NCI-H524 (cell line): ENCODE data around the gene GNAL.
"Not testable (repeated sequence)": the region's sequence is repeated elsewhere in the genome, so short reads cannot be mapped to it uniquely, and the experiment has no call there.

ENCODE experiments used
- DNase-seq, 2 experiments: peaks; one replicate each; lab custom pipeline; 2025; lab: John Stamatoyannopoulos, UW

Gene GNAL

DNA sequence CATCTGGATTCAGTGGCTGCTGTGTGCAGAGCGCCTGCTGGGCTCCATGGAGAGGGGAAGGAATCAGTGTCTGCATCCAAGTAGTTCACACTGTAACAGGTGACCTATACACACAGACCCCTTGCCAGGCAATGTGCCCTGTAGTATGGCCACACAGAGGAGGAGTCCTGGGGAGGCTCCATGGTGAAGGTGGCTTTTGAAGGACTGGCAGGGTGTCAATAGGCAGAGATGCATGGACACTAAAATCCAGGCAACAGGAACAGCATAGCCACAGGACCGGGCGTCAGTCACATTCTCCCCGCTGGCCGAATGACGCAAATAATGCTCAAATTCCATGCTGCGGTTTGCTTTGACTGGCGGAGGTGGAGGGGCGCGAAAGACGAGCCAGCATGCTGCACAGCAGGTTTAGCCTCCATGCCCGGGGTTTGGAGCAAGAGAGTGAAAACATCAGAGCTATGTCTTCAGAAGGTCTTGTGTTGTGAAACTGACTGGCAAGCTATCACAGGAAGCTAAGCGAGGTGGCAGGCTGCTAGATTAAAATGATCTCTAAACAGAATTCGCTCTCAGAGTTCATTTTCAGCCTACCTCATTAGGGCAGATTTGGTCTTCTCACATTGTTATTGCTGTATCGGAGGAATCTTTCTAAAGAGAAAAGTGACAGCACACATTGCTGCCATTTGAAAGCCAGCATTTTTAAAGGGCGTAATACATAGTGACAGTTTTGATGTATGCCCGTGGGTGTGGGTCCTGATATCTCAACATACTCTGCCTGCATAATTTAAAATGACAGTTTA lies 161.0 kb downstream of the GNAL start:
- DNase-seq: peak; percentile 51 to 73

DNA sequence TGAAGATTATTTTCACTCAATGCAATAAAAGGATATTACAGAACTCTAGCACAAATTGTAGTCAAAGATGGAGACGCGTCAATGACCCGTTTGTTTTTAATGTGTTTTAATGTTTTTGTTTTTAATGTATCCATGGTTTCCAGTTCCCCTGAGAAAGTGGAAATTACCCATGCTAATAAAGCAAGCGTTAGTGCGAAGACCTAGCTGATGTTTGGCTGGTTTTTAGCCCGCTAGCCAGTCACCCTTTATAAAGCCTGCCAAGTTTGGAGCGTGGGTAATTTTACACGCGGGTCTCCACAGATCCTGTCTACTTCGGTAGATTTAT lies 161.7 kb downstream of the GNAL start:
- no peak for DNase-seq

DNA sequence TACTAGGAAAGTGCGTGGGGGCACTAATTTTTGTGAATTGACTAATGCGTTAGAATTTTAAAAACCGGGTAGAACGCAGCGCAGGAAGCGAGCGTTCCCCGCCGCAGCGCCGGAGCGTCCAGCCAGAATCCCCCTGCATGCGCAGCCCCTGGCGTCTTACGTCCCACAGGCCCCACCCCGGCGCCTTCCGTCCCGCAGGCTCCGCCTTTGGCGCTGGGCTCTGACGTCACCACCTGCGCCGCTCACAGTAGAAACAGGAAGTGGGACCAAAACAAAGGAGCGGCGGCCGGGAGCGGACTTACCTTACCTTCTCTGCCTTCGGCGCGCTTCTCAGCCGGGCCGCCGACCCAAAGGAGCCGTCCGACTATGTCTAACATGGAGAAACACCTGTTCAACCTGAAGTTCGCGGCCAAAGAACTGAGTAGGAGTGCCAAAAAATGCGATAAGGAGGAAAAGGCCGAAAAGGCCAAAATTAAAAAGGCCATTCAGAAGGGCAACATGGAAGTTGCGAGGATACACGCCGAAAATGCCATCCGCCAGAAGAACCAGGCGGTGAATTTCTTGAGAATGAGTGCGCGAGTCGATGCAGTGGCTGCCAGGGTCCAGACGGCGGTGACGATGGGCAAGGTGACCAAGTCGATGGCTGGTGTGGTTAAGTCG lies 162.2 kb downstream of the GNAL start, which contains the start of gene CHMP1B:
Gene CHMP1B (plus strand): TSS at position 268 of the 660 bp plus-strand sequence. CDS start 99 bp downstream, at position 367.
- peak; percentile 79 to 90 for DNase-seq

DNA sequence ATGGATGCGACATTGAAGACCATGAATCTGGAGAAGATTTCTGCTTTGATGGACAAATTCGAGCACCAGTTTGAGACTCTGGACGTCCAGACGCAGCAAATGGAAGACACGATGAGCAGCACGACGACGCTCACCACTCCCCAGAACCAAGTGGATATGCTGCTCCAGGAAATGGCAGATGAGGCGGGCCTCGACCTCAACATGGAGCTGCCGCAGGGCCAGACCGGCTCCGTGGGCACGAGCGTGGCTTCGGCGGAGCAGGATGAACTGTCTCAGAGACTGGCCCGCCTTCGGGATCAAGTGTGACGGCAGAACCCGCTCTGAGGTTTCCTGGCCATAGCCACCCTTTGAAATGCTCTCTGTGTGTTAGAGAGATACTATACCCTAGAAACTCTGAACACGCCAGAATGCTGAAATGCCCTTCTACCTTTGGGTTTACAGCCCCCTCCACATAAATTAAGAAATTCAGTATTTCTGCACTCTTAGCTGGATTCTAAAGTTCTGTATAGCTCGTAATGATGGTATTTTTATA lies 162.8 kb downstream of the GNAL start:
- peak in 1 of 2 experiments; percentile 21 for DNase-seq

DNA sequence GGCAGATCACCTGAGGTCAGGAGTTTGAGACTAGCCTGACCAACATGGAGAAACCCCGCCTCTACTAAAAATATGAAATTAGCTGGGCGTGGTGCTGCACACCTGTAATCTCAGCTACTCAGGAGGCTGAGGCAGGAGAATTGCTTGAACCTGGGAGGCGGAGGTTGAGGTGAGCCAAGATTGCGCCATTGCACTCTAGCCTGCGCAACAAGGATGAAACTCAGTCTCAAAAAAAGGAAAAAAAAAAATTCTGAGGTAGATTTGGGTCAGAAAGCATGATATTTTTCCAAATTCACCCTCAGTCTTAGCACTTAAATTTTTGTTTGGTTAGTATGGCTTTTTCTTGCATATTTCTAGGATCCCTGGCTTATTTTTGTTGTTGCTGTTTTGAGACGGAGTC lies 165.5 kb downstream of the GNAL start:
- not testable (repeated sequence) for DNase-seq

DNA sequence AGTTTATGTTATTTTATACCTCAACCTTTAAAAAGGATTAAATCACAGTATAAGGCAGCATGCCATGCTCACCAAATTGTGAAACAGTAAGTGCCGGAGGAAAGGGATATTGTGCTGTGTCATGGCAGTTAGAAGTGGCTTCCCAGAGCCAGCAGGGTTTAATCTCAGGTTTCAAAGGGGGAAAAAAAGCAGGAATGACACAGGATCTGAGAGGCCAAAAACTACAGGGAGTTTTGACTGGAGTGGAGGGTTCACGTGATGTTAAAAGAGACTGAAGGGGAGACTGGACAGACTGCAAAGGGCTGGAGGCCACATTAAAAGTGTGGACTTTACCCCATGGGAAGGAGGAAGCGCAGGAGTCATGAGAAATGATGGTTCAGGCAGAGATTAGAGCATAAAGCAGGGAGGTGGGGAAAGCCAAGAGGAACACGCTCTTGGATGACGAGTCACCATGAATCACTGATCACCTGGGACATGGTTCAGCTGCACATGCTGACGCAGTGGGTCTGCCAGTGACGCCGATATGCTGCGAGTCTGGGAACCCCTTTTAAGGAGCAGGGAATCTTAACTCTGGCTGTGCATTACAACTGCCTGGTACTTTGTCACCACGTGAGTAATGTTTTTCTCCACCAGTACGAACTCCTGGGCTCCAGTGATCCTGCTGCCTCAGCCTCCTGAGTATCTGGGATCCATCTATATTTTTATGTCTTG lies 168.3 kb downstream of the GNAL start:
- DNase-seq: peak in 1 of 2 experiments; percentile 10

DNA sequence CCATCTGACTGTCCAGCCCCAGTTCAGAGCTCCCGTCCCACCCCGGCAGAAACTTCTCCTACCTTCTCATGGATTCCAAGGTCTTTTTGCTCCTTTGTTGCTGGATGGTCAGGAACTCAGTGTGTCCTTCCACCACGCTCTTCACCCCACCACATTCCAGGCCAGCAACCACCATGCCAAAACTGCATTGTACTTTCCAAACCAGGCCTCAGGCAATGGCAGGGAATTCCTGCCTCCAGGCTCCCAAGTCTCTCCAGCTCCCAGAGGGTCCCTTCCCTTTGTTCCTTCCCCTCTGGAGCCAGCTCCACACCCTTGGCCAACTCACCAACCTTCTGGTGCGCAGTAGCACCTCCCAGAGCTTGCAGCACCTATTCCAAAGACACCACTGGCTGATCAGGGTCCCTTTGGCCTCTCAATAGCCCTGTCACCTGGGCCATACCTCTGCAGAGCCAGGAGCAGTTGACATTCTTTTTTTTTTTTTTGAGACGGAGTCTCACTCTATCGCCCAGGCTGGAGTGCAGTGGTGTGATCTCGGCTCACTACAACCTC lies 170.3 kb downstream of the GNAL start:
- no peak for DNase-seq

DNA sequence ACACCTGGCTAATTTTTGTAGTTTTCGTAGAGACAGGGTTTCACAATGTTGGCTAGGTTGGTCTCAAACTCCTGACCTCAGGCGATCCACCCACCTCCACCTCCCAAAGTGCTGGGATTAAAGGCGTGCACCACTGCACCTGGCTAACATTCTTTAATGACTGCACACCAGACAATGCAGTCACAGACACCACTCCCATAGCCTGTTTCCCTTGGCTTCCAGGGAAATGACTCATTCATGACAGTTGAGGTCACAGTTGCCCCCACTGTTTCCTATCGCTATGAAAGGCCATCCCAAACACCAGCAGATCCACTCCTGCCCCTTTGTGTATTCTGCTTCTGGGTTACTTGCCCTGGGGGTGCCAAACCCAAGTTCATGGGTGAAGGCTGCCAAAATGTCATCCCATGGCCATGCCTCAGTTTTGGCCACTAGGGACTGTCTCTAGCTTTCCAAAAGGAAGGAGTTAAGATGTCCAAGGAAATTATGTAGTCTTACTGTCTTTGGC lies 170.9 kb downstream of the GNAL start:
- DNase-seq: no peak

DNA sequence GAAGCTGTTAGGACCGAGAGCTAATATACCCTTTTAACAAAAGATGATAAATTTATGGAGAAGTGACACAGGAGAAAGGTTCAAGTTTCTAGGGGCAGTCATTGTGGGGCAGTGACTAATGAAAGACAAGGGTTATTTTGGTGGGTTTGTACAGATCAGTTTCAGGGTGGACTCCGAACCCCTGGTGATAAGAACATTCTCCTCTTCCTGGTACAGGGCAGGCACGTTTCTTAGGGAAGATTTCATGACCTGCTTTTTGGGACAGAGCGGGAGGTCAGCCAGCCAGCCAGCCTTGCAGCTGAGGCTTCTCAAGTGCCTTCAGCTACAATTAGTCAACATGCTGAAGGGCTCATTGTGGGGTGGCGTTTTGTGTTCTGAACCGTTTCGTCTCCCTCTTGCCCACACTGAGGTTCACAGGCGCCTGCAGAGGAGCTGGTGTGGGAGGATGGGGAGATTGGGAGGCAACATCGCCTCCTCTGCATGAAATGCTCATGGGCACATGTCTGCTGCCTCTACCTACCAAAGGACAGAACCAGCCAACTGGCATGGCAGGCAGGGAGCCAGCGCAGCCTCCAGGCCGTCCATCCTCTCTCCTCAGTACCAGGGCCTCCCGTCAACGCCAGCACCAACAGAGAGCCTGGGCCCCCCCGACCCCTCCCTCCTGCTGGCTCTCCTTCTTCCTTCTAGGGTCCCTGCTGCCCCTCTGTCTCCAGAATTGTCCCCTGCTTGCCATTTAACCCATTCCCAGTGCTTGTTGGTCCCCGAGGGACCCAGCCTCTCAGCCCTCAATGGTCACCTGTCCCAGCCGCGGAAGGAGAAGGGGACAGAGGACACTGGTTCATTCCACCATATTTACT lies 171.8 kb downstream of the GNAL start:
- DNase-seq: no peak

DNA sequence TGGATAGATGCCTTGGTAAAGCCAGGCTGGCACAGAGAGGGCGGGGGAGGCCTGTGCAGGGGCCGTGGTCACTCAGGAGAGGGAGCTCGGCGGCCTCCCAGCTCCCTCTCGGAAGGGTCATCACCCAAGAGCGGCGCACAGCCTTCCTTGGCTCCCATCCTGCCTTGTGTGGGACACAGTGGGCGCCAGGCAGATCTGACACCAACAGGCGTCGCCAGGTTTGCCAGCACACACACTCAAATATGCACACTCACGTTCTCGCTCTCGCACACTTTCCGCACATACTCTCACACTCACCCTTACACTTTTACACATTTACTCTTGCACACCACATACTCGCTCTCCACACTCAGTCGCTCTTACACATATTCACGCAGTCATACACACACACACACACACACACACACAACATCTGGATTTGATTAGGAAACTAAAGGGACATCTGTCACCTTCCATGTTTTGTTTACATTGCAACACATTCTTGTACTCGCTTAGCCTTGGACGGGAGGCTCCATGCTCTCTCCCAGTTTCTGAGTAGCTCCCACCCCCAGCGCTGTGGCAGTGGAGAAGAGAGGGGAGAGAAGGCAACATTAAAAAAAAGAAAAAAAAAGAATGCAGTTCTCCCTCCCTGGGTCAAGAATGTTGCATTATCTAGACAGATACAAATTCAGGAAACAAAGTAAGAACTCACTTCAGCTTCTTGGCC lies 172.7 kb downstream of the GNAL start:
- DNase-seq: no peak

DNA sequence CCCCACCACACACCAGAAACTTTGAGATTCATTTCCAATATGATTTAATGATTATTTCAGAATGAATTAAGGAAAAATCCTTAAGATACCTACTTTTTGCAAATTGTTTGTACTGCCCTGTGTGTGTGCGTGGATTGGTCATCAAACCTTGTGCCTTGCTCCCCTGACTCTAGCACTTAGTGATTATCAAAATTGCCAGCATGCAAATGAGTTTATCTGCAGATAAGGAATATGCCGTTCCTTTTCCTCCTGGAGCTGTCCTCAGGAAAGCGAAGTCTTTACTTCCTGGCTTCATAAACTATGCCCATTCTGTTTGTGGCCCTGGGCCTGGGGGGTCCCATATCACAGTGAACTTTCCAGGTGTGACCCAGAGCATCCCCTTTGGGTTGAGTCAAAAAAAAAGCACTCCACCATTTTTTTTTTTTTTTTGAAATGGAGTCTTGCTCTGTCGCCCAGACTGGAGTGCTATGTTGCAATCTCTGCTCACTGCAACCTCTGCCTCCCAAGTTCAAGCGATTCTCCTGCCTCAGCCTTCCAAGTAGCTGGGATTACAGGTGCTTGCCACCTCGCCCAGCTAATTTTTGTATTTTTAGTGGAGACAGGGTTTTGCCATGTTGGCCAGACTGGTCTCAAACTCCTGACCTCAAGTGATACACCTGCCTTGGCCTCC lies 173.5 kb downstream of the GNAL start:
- DNase-seq: no peak

DNA sequence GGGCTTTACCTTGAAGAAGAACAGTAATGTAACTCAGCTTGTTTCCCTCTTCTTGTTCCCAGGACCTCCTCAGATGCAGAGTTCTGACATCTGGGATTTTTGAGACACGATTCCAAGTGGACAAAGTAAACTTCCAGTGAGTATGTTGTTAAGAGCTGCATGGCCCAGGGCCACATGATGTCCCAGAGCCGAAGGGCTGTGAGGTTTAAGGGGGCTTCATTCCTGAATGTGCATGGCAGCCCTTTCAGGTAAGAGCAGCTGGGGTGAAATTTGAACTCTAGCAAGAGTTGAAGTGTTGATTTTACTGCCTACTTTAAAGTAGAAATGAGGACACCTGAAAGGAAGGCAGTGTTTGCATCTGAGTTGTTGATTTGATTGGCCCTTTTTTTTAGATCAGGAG lies 175.4 kb downstream of the GNAL start:
- no peak for DNase-seq

DNA sequence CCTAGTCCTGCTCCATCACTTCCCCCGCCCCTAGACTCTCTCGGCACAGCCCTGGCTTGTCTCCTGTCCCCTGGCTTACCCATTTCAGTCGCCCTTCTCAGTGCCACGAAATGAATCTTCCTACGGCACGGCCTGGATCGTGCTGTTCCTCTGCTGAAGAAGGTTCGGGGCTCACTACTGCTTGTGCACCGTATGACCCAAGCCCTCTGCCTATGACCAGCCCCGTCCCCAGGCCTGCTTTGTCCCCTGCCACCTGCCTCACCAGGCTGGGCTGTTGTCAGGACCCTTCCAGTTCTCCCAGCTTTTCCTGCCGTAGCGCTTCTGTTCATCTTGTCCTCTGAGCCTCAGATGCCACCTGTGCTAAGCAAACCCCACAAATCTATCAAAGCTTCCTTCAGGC lies 176.0 kb downstream of the GNAL start:
- no peak for DNase-seq

DNA sequence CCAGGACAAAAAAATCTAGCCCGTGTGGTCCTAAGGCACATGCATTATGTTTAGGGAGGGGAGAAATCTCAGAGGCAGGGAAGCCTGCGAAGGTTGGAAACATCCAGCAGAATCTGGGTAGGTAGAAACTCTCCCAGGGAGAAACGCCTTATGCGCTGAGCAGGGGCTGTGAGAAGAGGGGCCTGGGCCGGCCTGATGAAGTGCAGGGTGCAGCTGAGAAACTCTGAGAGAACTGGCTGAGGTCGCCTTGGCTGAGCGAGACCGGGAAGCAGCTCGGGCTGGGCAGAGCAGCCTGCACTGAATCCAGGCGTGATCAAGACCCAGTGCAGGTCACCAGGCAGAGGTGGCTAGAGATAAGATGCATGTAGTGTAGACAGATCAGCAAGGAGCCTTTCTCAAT lies 177.3 kb downstream of the GNAL start:
- no peak for DNase-seq

DNA sequence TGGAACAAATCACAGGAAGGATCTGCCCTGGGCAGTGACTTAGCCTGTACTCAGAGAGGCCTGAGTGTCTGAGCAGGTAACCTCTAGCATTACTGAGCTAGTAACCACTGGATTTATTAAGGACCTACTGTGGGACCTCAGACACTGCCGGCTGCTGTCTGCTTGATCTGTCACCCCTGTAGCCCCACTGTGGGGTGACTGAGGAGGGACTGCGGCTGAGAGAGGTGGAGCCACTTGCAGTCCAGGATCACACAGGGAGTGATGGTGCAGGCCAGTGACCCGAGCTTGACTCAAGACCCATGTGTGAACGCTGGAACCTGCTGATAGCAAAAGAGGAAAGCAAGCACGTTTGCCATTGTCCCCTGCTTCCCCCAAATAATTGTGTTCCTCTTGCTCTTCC lies 177.7 kb downstream of the GNAL start:
- no peak for DNase-seq

DNA sequence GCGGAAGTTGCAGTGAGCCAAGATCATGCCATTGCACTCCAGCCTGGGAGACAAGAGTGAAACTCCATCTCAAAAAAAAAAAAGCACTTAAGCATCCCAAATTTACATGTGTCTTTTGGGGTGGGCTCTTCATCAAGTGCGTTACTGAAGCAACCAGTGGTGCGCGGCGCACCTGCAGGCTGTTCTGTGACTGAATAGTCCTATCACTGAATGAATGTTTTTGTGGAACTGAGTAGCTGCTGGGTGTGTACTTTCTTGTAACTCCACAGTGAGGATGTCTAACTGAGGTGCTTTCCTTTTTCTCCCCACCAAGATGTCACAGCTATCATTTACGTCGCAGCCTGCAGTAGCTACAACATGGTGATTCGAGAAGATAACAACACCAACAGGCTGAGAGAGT lies 179.2 kb downstream of the GNAL start:
- no peak for DNase-seq

DNA sequence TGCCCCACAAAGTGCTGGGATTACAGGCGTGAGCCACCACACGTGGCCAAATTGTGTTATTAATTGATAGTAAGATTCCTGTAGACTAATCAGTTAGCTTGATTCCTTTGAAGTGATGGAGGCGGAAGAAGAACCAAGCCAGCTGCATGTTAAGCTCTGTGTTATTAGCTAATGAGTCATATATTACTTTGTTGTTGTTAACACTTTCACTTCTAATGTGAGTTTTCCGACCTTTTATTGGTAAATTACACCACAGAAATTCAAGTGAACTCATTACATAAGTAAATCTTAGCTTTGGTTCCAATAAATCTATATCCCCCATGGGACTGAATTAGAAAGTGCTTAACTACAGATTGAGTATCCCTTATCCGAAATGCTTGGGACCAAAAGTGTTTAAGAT lies 182.4 kb downstream of the GNAL start:
- no peak for DNase-seq

DNA sequence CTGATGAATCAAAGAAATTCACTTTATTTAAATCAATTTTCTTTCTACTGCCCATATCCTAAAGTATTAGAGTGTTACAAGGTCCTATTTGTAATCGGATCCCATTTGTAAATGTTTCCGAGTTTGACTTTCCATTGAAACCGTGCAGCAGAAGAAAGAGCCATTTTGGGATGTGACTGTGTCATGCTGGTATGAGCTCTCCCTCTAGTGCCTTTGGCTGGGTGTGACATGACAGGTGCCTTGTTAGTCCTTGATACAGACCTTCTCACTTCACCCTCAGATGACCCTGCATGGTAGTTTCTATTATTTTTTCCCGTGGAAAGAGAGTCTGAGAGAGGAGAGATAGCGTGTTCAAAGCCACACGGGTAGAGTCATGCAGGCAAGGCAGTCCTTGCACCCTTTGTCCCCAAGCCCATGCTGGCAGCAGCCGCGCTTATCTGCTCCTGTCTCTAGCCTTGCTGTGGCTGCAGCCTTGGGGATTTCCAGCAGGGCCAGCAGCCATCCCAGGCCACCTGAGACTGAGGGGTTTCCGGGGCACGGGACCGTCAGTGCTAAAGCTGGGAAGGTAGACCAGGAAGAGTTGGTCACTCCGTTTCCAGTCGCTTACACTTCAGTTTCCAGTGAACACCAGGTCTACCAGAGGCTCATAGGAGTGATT lies 183.5 kb downstream of the GNAL start:
- DNase-seq: peak in 1 of 2 experiments; percentile 10

DNA sequence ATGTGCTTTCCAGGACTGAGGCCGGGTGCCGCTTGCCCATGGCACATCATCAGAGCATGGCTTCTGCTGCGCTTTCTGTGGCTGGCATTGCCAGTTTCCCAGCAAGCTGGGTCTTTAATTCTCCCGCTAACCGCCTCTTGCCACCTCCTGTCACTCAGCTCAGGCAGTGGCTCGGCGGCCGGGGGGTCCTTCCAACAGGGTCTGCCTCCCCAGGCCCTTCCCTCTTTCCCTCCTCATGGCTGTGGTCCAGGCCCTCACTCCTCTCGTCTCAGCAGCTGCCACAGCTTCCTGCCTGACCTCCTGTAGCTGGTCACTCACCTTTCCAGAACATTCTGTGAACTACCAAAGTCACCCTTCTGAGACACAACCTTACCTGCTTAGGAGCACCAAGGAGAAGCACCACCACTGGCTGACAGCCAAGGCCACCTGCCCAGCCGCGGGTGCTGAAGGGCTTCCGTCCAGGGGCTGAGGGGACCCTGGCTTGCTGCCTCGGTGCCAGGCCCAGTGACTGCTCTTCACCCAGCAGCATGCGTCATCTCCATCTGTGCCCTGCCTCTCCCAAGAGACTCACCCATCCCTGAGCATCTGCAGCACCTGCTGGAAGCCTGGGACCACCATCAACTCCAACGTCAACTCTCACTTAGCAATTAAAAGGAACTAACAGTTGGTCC lies 184.7 kb downstream of the GNAL start:
- peak in 1 of 2 experiments; percentile 26 for DNase-seq
